Stimulated activated CD4-positive, alpha-beta T cell treated with anti-CD3 and anti-CD28 coated beads, Interleukin-1b, Interleukin-23, amount 100 ng/mL, for 4 hours (primary cell): ENCODE data around the gene LHX8.

ENCODE experiments used
- DNase-seq, 2 donors: peaks; one replicate each; pipeline ENCODE4 v3.0.0-alpha.2; 2020; ENCODE audit warnings: low read depth in 2 of 2

Gene LHX8

DNA sequence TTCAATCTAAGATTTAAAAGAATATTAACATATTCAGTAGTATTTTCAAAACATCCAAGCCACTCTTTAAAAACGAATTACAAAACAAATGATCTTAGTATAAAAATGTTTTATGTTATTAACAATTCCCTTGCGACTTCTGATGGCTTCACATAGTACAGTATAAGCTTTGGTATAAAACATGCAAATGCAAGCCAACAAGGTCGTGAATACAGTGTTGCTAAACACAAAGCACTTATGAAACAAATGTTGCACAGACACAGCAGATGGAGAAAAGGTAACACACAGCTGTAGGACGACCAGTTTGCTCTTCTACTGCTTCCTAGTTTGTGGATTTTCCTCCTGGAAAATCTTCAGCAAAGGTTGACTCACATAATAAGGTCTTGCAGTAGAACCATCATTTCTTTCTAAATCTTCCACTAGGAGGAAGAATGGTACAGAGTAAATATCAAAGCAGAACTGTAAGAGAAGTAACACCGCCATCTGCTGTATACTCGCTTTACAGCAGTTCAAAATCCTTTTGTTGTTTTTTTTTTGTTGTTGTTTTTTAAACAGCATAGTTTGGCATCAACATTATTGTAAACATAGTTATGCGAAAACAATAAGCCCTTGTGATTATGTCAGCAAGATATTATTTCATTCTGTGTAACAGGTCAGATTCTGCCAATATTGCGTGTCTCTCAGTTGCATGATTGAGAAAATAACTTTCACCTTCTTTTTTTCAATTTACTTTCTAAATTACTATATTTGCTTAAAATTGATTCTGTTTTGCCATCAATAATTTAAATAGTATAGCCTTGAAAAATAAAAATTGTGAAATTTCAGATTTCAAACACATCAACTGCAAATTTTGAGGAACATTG, 69.5 kb downstream of the LHX8 start:
- DNase-seq, result no peak

DNA sequence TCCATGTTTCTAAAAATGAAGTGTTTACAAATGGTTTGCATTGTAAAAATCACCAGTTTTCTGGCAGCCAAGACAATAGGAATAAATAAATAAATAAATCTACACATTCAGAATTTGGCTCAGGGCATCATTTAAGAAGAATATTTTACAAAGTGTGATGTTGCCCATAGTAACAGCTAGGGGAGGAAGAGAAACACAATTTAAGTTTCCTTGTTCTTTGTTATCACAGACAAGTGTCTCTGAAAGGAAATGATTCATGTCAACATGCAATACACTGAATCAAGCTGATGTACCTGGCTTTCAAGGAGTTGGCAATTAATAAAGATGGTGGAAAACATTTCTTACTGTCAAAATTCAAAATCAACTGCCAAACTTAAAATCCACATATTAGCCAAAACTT, 74.7 kb downstream of the LHX8 start:
- no peak for DNase-seq
